K562 (cell line): Measurements from ENCODE around the gene OSCP1. TPM values are rescaled to one million over a fixed set of nuclear protein-coding genes. Genes with fewer than 3 reads are reported as not detected.

ENCODE experiments used
- BCOR ChIP-seq: fragments of 450-650 bp; IDR thresholded peaks from 2 replicates; pipeline ENCODE4 v1.6.1; 2016
- BRF1 ChIP-seq: IDR thresholded peaks from 3 replicates; pipeline ENCODE4 v1.6.1; 2011; ENCODE audit warnings: borderline replicate concordance, mild to moderate bottlenecking; ENCODE audit not compliant: insufficient read length; ENCODE audit errors: extremely low read depth
- CBX1 ChIP-seq: sonication (generic); IDR thresholded peaks from 2 replicates; pipeline ENCODE4 v1.6.1; 2016; ENCODE audit warnings: antibody characterized with exemption, low read depth, mild to moderate bottlenecking
- CHD1 ChIP-seq: fragments of 200-600 bp; sonication (generic); IDR thresholded peaks from one replicate; pipeline ENCODE4 v1.6.1; 2012; ENCODE audit warnings: mild to moderate bottlenecking, moderate library complexity, low read length, inconsistent platforms
- CHD4 ChIP-seq: fragments of 200-600 bp; sonication (generic); IDR thresholded peaks from 3 replicates; pipeline ENCODE4 v1.6.1; 2012; ENCODE audit warnings: low read depth, mild to moderate bottlenecking, mixed read lengths, low read length, inconsistent platforms; ENCODE audit not compliant: insufficient read depth, insufficient replicate concordance, poor library complexity, severe bottlenecking
- FOXJ3 ChIP-seq: sonication (generic); formaldehyde crosslinking; IDR thresholded peaks from 2 replicates; pipeline ENCODE4 v1.4.0; 2020; ENCODE audit warnings: mild to moderate bottlenecking, missing genetic modification reagents
- FOXK2 ChIP-seq, 2 experiments: fragments of 450-650 bp; IDR thresholded peaks in 1 of 2; conservative IDR thresholded peaks in 1 of 2; 2 replicates each; pipeline ENCODE4 v1.6.1; 2016; ENCODE audit warnings: low read depth in 2 of 2, mild to moderate bottlenecking in 1 of 2
- GABPB2 ChIP-seq: fragments of 250-450 bp; sonication (Bioruptor Pico); conservative IDR thresholded peaks from 2 replicates; pipeline ENCODE4 v1.5.1; 2021; ENCODE audit warnings: mild to moderate bottlenecking
- GTF2B ChIP-seq: IDR thresholded peaks from 2 replicates; pipeline ENCODE4 v1.6.1; 2011; ENCODE audit not compliant: insufficient read length; ENCODE audit errors: extremely low read depth
- HDAC6 ChIP-seq: IDR thresholded peaks from 2 replicates; pipeline ENCODE4 v1.6.1; 2012; ENCODE audit warnings: low read depth, mild to moderate bottlenecking, control low read depth, inconsistent platforms, low read length, moderate library complexity
- MAX ChIP-seq: sonication (generic); formaldehyde crosslinking; IDR thresholded peaks from 2 replicates; pipeline ENCODE4 v1.9.0; 2022; ENCODE audit warnings: mild to moderate bottlenecking, missing genetic modification reagents
- MXI1 ChIP-seq: IDR thresholded peaks from 2 replicates; pipeline ENCODE4 v1.6.1; 2011; ENCODE audit warnings: low read depth, mild to moderate bottlenecking, improper control_type of control experiment, low read length
- NCOA4 ChIP-seq: fragments of 450-650 bp; IDR thresholded peaks from 2 replicates; pipeline ENCODE4 v1.6.1; 2018; ENCODE audit warnings: mild to moderate bottlenecking; ENCODE audit not compliant: partially characterized antibody
- SREBF1 ChIP-seq: fragments of 150-350 bp; IDR thresholded peaks from 2 replicates; pipeline ENCODE4 v1.6.1; 2014; ENCODE audit warnings: antibody characterized with exemption, low read depth, low read length, borderline replicate concordance
- ZNF3 ChIP-seq: fragments of 250-450 bp; sonication (Bioruptor Pico); IDR thresholded peaks from 2 replicates; pipeline ENCODE4 v1.5.0; 2021; ENCODE audit warnings: mild to moderate bottlenecking, moderate library complexity
- ZNF316 ChIP-seq: fragments of 450-650 bp; IDR thresholded peaks from 2 replicates; pipeline ENCODE4 v1.6.1; 2016
- polyA plus RNA-seq, 8 experiments: library from polyadenylated mRNA; depleted of rRNA in 4 of 8; stranded (reverse) in 5 of 8; unstranded in 3 of 8; fragments of >200 nt; fragmentation: Nextera tagmentation in 2 of 8; fragmentation: Illumina TruSeq in 1 of 8; extraction: Ambion mirVana in 2 of 8; extraction: Trizol in 1 of 8; gene quantifications; 2 replicates each; pipeline versions ENCODE4 v1.2.1 to v1.2.3, GENCODE V29; 2011 to 2014; ENCODE audit warnings: inconsistent platforms in 1 of 8, missing spikeins in 1 of 8
- total RNA-seq, 7 experiments: library from RNA; depleted of rRNA in 6 of 7; stranded (reverse); fragments of >200 nt in 6 of 7; fragmentation: Illumina TruSeq in 2 of 7; extraction: Trizol in 2 of 7; gene quantifications; 2 replicates each; pipeline versions ENCODE4 v1.2.1 to v1.2.3, GENCODE V29; 2011 to 2021; ENCODE audit warnings: low replicate concordance in 1 of 7
- TF ChIP-seq, protein P1 (sequence below): sonication (generic); formaldehyde crosslinking; IDR thresholded peaks from 2 replicates; pipeline ENCODE4 v1.8.1; 2022; ENCODE audit warnings: missing genetic modification reagents
- TF ChIP-seq, protein P2 (sequence below): fragments of 150-350 bp; conservative IDR thresholded peaks from 2 replicates; pipeline ENCODE4 v1.6.1; 2014; ENCODE audit warnings: low read length

The OSCP1 gene
- total and polyA plus RNA-seq, 9 of the 15 experiments (the other 6 are each of a cell fraction or from before 2014, with no cell fraction given) = 0.15 to 0.40 (median 0.33) TPM; not detected in 5

DNA sequence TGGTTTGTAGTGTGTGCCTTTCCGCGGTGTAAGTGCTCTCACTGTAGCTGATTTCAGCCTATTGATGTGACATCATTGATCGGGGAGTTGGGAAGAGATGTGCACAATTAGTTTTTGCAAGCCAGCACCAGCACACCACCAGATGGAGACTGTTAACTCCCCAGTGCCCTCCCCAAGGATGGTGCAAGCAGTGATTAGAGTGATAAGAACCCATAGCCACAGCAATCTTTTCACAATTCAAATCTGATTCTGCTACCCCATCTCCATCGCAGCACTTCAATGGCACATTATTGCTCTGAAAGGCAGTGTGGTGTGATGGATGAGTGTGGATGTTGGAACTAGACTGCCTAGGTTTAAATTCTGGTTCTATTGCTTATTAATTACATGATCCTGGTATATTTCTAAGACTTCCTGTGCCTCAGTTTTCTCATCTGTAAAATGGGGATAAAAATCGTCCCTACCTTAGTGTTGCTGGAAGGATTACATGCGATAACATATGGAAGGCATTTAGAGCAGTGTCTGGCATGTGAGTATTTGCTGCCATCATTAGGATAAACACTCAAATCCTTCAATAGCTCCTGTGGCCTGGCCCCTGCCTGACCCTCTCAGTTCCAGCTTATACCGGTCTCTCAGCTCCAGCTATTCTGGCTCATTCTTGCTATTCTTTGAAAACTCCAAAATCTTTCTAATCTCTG, 25.8 kb upstream of the OSCP1 start (continued):
- TF ChIP-seq, protein P1, sequence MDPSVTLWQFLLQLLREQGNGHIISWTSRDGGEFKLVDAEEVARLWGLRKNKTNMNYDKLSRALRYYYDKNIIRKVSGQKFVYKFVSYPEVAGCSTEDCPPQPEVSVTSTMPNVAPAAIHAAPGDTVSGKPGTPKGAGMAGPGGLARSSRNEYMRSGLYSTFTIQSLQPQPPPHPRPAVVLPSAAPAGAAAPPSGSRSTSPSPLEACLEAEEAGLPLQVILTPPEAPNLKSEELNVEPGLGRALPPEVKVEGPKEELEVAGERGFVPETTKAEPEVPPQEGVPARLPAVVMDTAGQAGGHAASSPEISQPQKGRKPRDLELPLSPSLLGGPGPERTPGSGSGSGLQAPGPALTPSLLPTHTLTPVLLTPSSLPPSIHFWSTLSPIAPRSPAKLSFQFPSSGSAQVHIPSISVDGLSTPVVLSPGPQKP = no peak
- TF ChIP-seq GABPB2 (CRISPR knock-in tag) (no peak), CHD1 (no peak), SREBF1 (no peak), BRF1 (no peak), MAX (CRISPR knock-in tag) (no peak), FOXJ3 (CRISPR knock-in tag) (no peak), MXI1 (no peak), NCOA4 (no peak), CBX1 (peak; percentile 80; the same call in 1 of the 2 replicates), ZNF316 (no peak), CHD4 (peak; percentile 70), HDAC6 (no peak), FOXK2 (conservative IDR thresholded peaks at IDR 0.05 in 1 of 2, IDR thresholded peaks at IDR 0.05 in 1 of 2; ENCODE audit: low read depth in 2 of 2) (no peak), ZNF3 (CRISPR knock-in tag) (no peak), GTF2B (no peak), BCOR (peak; percentile 95)
- TF ChIP-seq, protein P2, sequence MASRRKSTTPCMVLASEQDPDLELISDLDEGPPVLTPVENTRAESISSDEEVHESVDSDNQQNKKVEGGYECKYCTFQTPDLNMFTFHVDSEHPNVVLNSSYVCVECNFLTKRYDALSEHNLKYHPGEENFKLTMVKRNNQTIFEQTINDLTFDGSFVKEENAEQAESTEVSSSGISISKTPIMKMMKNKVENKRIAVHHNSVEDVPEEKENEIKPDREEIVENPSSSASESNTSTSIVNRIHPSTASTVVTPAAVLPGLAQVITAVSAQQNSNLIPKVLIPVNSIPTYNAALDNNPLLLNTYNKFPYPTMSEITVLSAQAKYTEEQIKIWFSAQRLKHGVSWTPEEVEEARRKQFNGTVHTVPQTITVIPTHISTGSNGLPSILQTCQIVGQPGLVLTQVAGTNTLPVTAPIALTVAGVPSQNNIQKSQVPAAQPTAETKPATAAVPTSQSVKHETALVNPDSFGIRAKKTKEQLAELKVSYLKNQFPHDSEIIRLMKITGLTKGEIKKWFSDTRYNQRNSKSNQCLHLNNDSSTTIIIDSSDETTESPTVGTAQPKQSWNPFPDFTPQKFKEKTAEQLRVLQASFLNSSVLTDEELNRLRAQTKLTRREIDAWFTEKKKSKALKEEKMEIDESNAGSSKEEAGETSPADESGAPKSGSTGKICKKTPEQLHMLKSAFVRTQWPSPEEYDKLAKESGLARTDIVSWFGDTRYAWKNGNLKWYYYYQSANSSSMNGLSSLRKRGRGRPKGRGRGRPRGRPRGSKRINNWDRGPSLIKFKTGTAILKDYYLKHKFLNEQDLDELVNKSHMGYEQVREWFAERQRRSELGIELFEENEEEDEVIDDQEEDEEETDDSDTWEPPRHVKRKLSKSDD = no peak
